SK-N-SH treated with all-trans-retinoic acid at 6 μM for 48 hours (cell line): ENCODE data around the gene SERPINE1.

Source experiments
- ATAC-seq: fragments of 200-7000 bp; cut with Tn5 transposase; 3 replicates; pipeline ENCODE4 v1.9.1; 2020; ENCODE audit warnings: mild to moderate bottlenecking, moderate library complexity
- ARNTL ChIP-seq: fragments of 450-650 bp; formaldehyde crosslinking; IDR thresholded peaks from 2 replicates; pipeline ENCODE4 v1.5.0; 2020; ENCODE audit warnings: low read depth, mild to moderate bottlenecking, moderate library complexity, borderline replicate concordance
- BACH2 ChIP-seq: fragments of 250-450 bp; sonication (Bioruptor Pico); IDR thresholded peaks from 2 replicates; pipeline ENCODE4 v1.9.0; 2021; ENCODE audit warnings: mild to moderate bottlenecking, borderline replicate concordance
- CREB5 ChIP-seq: fragments of 250-450 bp; sonication (Bioruptor Pico); IDR thresholded peaks from 2 replicates; pipeline ENCODE4 v1.5.1; 2020; ENCODE audit warnings: low read depth, mild to moderate bottlenecking, moderate library complexity
- CSDC2 ChIP-seq: fragments of 250-450 bp; sonication (Bioruptor Pico); IDR thresholded peaks from 2 replicates; pipeline ENCODE4 v1.5.0; 2020; ENCODE audit warnings: mild to moderate bottlenecking, moderate library complexity
- GLIS3 ChIP-seq: fragments of 250-450 bp; sonication (Bioruptor Pico); IDR thresholded peaks from 2 replicates; pipeline ENCODE4 v1.5.0; 2020; ENCODE audit warnings: mild to moderate bottlenecking, moderate library complexity
- ISL1 ChIP-seq: fragments of 250-450 bp; sonication (Bioruptor Pico); IDR thresholded peaks from 2 replicates; pipeline ENCODE4 v2.1.2; 2022; ENCODE audit warnings: mild to moderate bottlenecking, moderate library complexity
- POU6F1 ChIP-seq: fragments of 250-450 bp; sonication (Bioruptor Pico); IDR thresholded peaks from 2 replicates; pipeline ENCODE4 v1.8.0; 2021; ENCODE audit warnings: low read depth, mild to moderate bottlenecking, moderate library complexity, borderline replicate concordance
- PPARA ChIP-seq: fragments of 250-450 bp; sonication (Bioruptor Pico); IDR thresholded peaks from 2 replicates; pipeline ENCODE4 v1.5.0; 2020; ENCODE audit warnings: mild to moderate bottlenecking, borderline replicate concordance
- RARB ChIP-seq: fragments of 250-450 bp; sonication (Bioruptor Pico); IDR thresholded peaks from 2 replicates; pipeline ENCODE4 v1.8.0; 2021; ENCODE audit warnings: mild to moderate bottlenecking, moderate library complexity
- SNAI2 ChIP-seq: fragments of 250-450 bp; sonication (Bioruptor Pico); IDR thresholded peaks from 2 replicates; pipeline ENCODE4 v1.5.0; 2020; ENCODE audit warnings: mild to moderate bottlenecking, moderate library complexity
- TCF4 ChIP-seq: fragments of 250-450 bp; sonication (Bioruptor Pico); IDR thresholded peaks from 2 replicates; pipeline ENCODE4 v1.8.0; 2021; ENCODE audit warnings: mild to moderate bottlenecking, moderate library complexity, borderline replicate concordance
- TSHZ2 ChIP-seq: fragments of 250-450 bp; sonication (Bioruptor Pico); IDR thresholded peaks from 2 replicates; pipeline ENCODE4 v1.5.0; 2020; ENCODE audit warnings: mild to moderate bottlenecking, moderate library complexity
- ZC3H10 ChIP-seq: fragments of 250-450 bp; sonication (Bioruptor Pico); IDR thresholded peaks from 2 replicates; pipeline ENCODE4 v1.5.1; 2021; ENCODE audit warnings: mild to moderate bottlenecking, moderate library complexity
- ZFP30 ChIP-seq: fragments of 450-650 bp; formaldehyde crosslinking; IDR thresholded peaks from 2 replicates; pipeline ENCODE4 v1.5.0; 2022; ENCODE audit warnings: mild to moderate bottlenecking, moderate library complexity
- ZNF565 ChIP-seq: fragments of 450-650 bp; formaldehyde crosslinking; conservative IDR thresholded peaks from 2 replicates; pipeline ENCODE4 v1.5.0; 2020; ENCODE audit warnings: low read depth, mild to moderate bottlenecking, moderate library complexity
- ZNF70 ChIP-seq: fragments of 450-650 bp; formaldehyde crosslinking; IDR thresholded peaks from 2 replicates; pipeline ENCODE4 v1.5.0; 2020; ENCODE audit warnings: mild to moderate bottlenecking, moderate library complexity
- ZNF8 ChIP-seq: fragments of 450-650 bp; formaldehyde crosslinking; IDR thresholded peaks from 2 replicates; pipeline ENCODE4 v1.5.0; 2020; ENCODE audit warnings: mild to moderate bottlenecking, moderate library complexity
- TF ChIP-seq, protein P1 (sequence below): fragments of 250-450 bp; sonication (Bioruptor Pico); IDR thresholded peaks from 2 replicates; pipeline ENCODE4 v1.5.1; 2021; ENCODE audit warnings: mild to moderate bottlenecking, moderate library complexity
- TF ChIP-seq, protein P2 (sequence below): fragments of 250-450 bp; sonication (Bioruptor Pico); IDR thresholded peaks from 2 replicates; pipeline ENCODE4 v1.8.0; 2020; ENCODE audit warnings: mild to moderate bottlenecking, moderate library complexity, borderline replicate concordance

Gene SERPINE1

DNA sequence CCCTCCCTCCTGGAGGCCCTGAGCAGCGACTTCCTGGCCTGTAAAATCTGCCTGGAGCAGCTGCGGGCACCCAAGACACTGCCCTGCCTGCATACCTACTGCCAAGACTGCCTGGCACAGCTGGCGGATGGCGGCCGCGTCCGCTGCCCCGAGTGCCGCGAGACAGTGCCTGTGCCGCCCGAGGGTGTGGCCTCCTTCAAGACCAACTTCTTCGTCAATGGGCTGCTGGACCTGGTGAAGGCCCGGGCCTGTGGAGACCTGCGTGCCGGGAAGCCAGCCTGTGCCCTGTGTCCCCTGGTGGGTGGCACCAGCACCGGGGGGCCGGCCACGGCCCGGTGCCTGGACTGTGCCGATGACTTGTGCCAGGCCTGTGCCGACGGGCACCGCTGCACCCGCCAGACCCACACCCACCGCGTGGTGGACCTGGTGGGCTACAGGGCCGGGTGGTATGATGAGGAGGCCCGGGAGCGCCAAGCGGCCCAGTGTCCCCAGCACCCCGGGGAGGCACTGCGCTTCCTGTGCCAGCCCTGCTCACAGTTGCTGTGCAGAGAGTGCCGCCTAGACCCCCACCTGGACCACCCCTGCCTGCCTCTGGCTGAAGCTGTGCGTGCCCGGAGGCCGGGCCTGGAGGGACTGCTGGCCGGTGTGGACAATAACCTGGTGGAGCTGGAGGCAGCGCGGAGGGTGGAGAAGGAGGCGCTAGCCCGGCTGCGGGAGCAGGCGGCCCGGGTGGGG is 39.4 kb upstream of the SERPINE1 start:
- ATAC-seq: no peak
- TF ChIP-seq, protein P1, sequence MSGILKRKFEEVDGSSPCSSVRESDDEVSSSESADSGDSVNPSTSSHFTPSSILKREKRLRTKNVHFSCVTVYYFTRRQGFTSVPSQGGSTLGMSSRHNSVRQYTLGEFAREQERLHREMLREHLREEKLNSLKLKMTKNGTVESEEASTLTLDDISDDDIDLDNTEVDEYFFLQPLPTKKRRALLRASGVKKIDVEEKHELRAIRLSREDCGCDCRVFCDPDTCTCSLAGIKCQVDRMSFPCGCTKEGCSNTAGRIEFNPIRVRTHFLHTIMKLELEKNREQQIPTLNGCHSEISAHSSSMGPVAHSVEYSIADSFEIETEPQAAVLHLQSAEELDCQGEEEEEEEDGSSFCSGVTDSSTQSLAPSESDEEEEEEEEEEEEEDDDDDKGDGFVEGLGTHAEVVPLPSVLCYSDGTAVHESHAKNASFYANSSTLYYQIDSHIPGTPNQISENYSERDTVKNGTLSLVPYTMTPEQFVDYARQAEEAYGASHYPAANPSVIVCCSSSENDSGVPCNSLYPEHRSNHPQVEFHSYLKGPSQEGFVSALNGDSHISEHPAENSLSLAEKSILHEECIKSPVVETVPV (CRISPR knock-in tag): no peak
- no peak for TF ChIP-seq SNAI2 (CRISPR knock-in tag)
- TF ChIP-seq, protein P2, sequence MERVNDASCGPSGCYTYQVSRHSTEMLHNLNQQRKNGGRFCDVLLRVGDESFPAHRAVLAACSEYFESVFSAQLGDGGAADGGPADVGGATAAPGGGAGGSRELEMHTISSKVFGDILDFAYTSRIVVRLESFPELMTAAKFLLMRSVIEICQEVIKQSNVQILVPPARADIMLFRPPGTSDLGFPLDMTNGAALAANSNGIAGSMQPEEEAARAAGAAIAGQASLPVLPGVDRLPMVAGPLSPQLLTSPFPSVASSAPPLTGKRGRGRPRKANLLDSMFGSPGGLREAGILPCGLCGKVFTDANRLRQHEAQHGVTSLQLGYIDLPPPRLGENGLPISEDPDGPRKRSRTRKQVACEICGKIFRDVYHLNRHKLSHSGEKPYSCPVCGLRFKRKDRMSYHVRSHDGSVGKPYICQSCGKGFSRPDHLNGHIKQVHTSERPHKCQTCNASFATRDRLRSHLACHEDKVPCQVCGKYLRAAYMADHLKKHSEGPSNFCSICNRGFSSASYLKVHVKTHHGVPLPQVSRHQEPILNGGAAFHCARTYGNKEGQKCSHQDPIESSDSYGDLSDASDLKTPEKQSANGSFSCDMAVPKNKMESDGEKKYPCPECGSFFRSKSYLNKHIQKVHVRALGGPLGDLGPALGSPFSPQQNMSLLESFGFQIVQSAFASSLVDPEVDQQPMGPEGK (CRISPR knock-in tag): no peak
- TF ChIP-seq TCF4 (CRISPR knock-in tag): no peak
- TF ChIP-seq TSHZ2: no peak
- TF ChIP-seq CSDC2 (CRISPR knock-in tag): no peak
- TF ChIP-seq ZNF70 (CRISPR knock-in tag): no peak
- no peak for TF ChIP-seq ZC3H10 (CRISPR knock-in tag)
- no peak for TF ChIP-seq BACH2 (CRISPR knock-in tag)
- TF ChIP-seq ISL1: no peak
- no peak for TF ChIP-seq ZNF8 (CRISPR knock-in tag)
- TF ChIP-seq POU6F1: no peak

- TF ChIP-seq CREB5: no peak
- no peak for TF ChIP-seq RARB
- no peak for TF ChIP-seq ARNTL (CRISPR knock-in tag)
- TF ChIP-seq TCF4 (CRISPR knock-in tag): no peak
- no peak for TF ChIP-seq BACH2 (CRISPR knock-in tag)
- no peak for TF ChIP-seq POU6F1
- no peak for TF ChIP-seq ZNF565 (CRISPR knock-in tag)
- TF ChIP-seq ZNF70 (CRISPR knock-in tag): no peak
- no peak for TF ChIP-seq ZC3H10 (CRISPR knock-in tag)
- TF ChIP-seq PPARA (CRISPR knock-in tag): no peak
- no peak for TF ChIP-seq GLIS3 (CRISPR knock-in tag)
- no peak for TF ChIP-seq ZFP30 (CRISPR knock-in tag)
- ATAC-seq: no peak
Measured at GRCh38 chr7:101088069-101088425, 38.9 kb upstream of the SERPINE1 start.
